ENCODE data around the gene DDX42. TPM values are rescaled to one million over a fixed set of nuclear protein-coding genes. Genes with fewer than 3 reads are reported as not detected.

DDX42 gene
- total and polyA plus RNA-seq, 2 of the 13 experiments (the other 11 are each of a cell fraction or from before 2014, with no cell fraction given): 87.2 to 92.9 TPM

DNA sequence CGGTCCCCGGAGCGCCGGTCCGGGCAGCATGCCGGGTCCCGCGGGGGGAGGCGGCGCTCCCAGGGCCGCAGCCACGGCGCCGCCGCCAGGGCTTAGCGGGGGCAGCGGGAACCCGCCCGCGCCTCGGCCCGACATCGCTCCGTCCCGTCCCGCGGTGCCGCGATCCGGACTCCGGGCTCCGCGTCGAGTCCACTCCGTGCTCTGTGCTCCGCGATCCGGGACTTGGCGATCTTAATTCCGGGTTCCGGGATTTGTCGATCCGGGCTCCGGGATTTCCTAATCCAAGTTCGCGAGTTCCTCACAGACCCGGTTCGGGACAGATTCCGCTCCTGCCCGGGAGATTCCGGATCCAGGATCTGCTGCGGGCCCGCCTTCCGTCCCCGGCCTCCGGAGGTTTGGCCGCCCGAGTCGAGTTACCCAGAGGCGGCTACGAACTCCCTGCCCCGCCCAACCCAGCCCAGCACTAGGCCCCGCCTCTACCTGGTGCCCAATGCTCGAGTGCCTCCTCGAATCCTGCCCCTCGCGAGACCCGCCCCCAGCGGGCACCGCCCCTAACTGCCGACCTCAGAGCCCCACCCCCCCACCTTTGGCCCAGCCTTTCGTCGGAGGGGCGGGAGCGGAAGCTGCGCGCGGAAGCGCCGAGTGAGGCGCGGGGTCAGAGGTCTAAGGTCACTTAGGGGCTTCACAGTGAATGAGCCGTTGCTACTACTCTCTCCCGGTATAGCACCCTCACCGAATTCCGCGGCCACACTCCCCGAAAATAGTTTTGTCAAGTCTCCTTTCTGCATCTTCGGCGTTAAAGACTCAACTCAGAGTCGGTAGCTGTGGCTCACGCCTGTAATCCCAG lies 68.8 kb downstream of the DDX42 start, which contains the start of gene SMARCD2 (continued):
- TF ChIP-seq NR0B2 (CRISPR knock-in tag; IDR thresholded peaks at IDR 0.05) (peak; percentile 51; the same call in 1 of the 2 replicates), SIX4 (CRISPR knock-in tag; IDR thresholded peaks at IDR 0.05) (peak; percentile 78), WIZ (CRISPR knock-in tag; IDR thresholded peaks at IDR 0.05) (no peak), ZNF644 (CRISPR knock-in tag; IDR thresholded peaks at IDR 0.05; ENCODE audit: low read depth) (no peak), ZNF234 (CRISPR knock-in tag; conservative IDR thresholded peaks at IDR 0.05) (no peak), RFX3 (CRISPR knock-in tag; IDR thresholded peaks at IDR 0.05) (0 out of 2 replicates have a peak, but pooled peaks have one; percentile 12), ZNF446 (CRISPR knock-in tag; IDR thresholded peaks at IDR 0.05) (peak; percentile 84), ZNF597 (CRISPR knock-in tag; IDR thresholded peaks at IDR 0.05) (no peak; the same call in 1 of the 2 replicates), CAMTA2 (CRISPR knock-in tag; IDR thresholded peaks at IDR 0.05; ENCODE audit: borderline replicate concordance) (peak; percentile 91), ARNTL (CRISPR knock-in tag; IDR thresholded peaks at IDR 0.05) (peak; percentile 40; the same call in 1 of the 2 replicates), ZNF17 (CRISPR knock-in tag; IDR thresholded peaks at IDR 0.05) (no peak), GTF3A (CRISPR knock-in tag; conservative IDR thresholded peaks at IDR 0.05) (peak; percentile 86; the same call in 1 of the 2 replicates), ZNF350 (CRISPR knock-in tag; IDR thresholded peaks at IDR 0.05; ENCODE audit: borderline replicate concordance, low read depth) (peak; percentile 96), SMYD3 (CRISPR knock-in tag; IDR thresholded peaks at IDR 0.05) (peak; percentile 98), ETV5 (CRISPR knock-in tag; IDR thresholded peaks at IDR 0.05; ENCODE audit: borderline replicate concordance) (peak; percentile 87), ZNF777 (CRISPR knock-in tag; IDR thresholded peaks at IDR 0.05) (peak; percentile 77), ZKSCAN8 (CRISPR knock-in tag; IDR thresholded peaks at IDR 0.05; ENCODE audit: borderline replicate concordance) (peak; percentile 77), POLR2G (IDR thresholded peaks at IDR 0.05; ENCODE audit: low read depth, low read length) (peak; percentile 88), RFX5 (IDR thresholded peaks at IDR 0.05; ENCODE audit: low read depth, low read length) (peak; percentile 76), SP140L (CRISPR knock-in tag; IDR thresholded peaks at IDR 0.05; ENCODE audit: borderline replicate concordance) (peak; percentile 52; the same call in 1 of the 2 replicates), ZNF121 (CRISPR knock-in tag; IDR thresholded peaks at IDR 0.05) (0 out of 2 replicates have a peak, but pooled peaks have one; percentile 51), ZNF616 (CRISPR knock-in tag; IDR thresholded peaks at IDR 0.05; ENCODE audit: low read depth) (peak; percentile 82; the same call in 1 of the 2 replicates), PHF20 (CRISPR knock-in tag; IDR thresholded peaks at IDR 0.05) (peak; percentile 78), ZNF256 (CRISPR knock-in tag; conservative IDR thresholded peaks at IDR 0.05) (peak; percentile 83)
- TF ChIP-seq, protein P1, sequence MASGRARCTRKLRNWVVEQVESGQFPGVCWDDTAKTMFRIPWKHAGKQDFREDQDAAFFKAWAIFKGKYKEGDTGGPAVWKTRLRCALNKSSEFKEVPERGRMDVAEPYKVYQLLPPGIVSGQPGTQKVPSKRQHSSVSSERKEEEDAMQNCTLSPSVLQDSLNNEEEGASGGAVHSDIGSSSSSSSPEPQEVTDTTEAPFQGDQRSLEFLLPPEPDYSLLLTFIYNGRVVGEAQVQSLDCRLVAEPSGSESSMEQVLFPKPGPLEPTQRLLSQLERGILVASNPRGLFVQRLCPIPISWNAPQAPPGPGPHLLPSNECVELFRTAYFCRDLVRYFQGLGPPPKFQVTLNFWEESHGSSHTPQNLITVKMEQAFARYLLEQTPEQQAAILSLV (CRISPR knock-in tag; IDR thresholded peaks at IDR 0.05; ENCODE audit: borderline replicate concordance): peak; percentile 63
- TF ChIP-seq, protein P2, sequence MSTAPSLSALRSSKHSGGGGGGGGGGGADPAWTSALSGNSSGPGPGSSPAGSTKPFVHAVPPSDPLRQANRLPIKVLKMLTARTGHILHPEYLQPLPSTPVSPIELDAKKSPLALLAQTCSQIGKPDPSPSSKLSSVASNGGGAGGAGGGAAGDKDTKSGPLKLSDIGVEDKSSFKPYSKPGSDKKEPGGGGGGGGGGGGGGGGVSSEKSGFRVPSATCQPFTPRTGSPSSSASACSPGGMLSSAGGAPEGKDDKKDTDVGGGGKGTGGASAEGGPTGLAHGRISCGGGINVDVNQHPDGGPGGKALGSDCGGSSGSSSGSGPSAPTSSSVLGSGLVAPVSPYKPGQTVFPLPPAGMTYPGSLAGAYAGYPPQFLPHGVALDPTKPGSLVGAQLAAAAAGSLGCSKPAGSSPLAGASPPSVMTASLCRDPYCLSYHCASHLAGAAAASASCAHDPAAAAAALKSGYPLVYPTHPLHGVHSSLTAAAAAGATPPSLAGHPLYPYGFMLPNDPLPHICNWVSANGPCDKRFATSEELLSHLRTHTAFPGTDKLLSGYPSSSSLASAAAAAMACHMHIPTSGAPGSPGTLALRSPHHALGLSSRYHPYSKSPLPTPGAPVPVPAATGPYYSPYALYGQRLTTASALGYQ (CRISPR knock-in tag; IDR thresholded peaks at IDR 0.05): peak; percentile 91; the same call in 1 of the 2 replicates
